Mesendoderm (in vitro differentiated cells): ENCODE measurements around the gene RPRD1B.
A peak's percentile ranks its signal among the peaks of the same experiment; 100 is the strongest.

Experiments used
- DNase-seq: peaks from one replicate; pipeline ENCODE4 v3.0.0; 2013
- H2AK5ac ChIP-seq: 2 replicates; pipeline ENCODE4 v1.6.1; 2013; ENCODE audit warnings: low read length, inconsistent platforms
- H2BK120ac ChIP-seq: 2 replicates; pipeline ENCODE4 v1.6.1; 2013; ENCODE audit warnings: low read depth, mild to moderate bottlenecking, low read length, moderate library complexity, mixed read lengths
- H2BK15ac ChIP-seq: replicated peaks from 2 replicates; pipeline ENCODE4 v1.6.1; 2013; ENCODE audit warnings: low read depth, mild to moderate bottlenecking, moderate library complexity
- H2BK5ac ChIP-seq: 2 replicates; pipeline ENCODE4 v1.6.1; 2013; ENCODE audit warnings: low read length, inconsistent platforms
- H3K18ac ChIP-seq: 2 replicates; pipeline ENCODE4 v1.6.1; 2013; ENCODE audit warnings: mild to moderate bottlenecking, low read length, mixed read lengths
- H3K23ac ChIP-seq: one replicate; pipeline ENCODE4 v1.6.1; 2013; ENCODE audit warnings: low read length
- H3K27ac ChIP-seq: 2 replicates; pipeline ENCODE4 v1.5.1; 2013; ENCODE audit warnings: low read depth, mild to moderate bottlenecking, inconsistent platforms, low read length, moderate library complexity
- H3K27me3 ChIP-seq: 2 replicates; pipeline ENCODE4 v1.6.1; 2013; ENCODE audit warnings: low read length, control low read depth, mild to moderate bottlenecking, inconsistent platforms; ENCODE audit not compliant: insufficient read depth, poor library complexity
- H3K36me3 ChIP-seq: 2 replicates; pipeline ENCODE4 v1.6.1; 2013; ENCODE audit warnings: low read length, inconsistent platforms; ENCODE audit not compliant: control insufficient read depth, insufficient read depth
- H3K4ac ChIP-seq: one replicate; pipeline ENCODE4 v1.6.1; 2013; ENCODE audit warnings: low read depth, mild to moderate bottlenecking, low read length, moderate library complexity
- H3K4me1 ChIP-seq: 2 replicates; pipeline ENCODE4 v1.6.1; 2013; ENCODE audit warnings: low read depth, low read length, inconsistent platforms; ENCODE audit not compliant: control insufficient read depth
- H3K4me2 ChIP-seq: 2 replicates; pipeline ENCODE4 v1.6.1; 2013; ENCODE audit warnings: low read length
- H3K4me3 ChIP-seq: 2 replicates; pipeline ENCODE4 v1.5.1; 2013; ENCODE audit warnings: mild to moderate bottlenecking, low read length
- H3K56ac ChIP-seq: one replicate; pipeline ENCODE4 v1.6.1; 2013; ENCODE audit warnings: low read length
- H3K79me1 ChIP-seq: 2 replicates; pipeline ENCODE4 v1.6.1; 2013; ENCODE audit warnings: low read length, inconsistent platforms
- H3K79me2 ChIP-seq: 2 replicates; pipeline ENCODE4 v1.6.1; 2013; ENCODE audit warnings: mild to moderate bottlenecking, low read length; ENCODE audit not compliant: control insufficient read depth, insufficient read depth
- H3K9ac ChIP-seq: 2 replicates; pipeline ENCODE4 v1.6.1; 2013; ENCODE audit warnings: low read length, inconsistent platforms
- H4K5ac ChIP-seq: one replicate; pipeline ENCODE4 v1.6.1; 2013; ENCODE audit warnings: low read length
- H4K8ac ChIP-seq: one replicate; pipeline ENCODE4 v1.6.1; 2013; ENCODE audit warnings: low read depth, mild to moderate bottlenecking, control low read depth, low read length, moderate library complexity
- WGBS: extraction: QIAGEN DNeasy Blood & Tissue Kit; methylation state at CpG from one replicate; pipeline ENCODE4 v1.1.7; 2013; ENCODE audit warnings: low lambda C conversion rate, missing lambda C conversion rate; ENCODE audit not compliant: insufficient coverage; ENCODE audit errors: extremely low coverage; 5-methylcytosine and 5-hydroxymethylcytosine counted together

Gene RPRD1B

DNA sequence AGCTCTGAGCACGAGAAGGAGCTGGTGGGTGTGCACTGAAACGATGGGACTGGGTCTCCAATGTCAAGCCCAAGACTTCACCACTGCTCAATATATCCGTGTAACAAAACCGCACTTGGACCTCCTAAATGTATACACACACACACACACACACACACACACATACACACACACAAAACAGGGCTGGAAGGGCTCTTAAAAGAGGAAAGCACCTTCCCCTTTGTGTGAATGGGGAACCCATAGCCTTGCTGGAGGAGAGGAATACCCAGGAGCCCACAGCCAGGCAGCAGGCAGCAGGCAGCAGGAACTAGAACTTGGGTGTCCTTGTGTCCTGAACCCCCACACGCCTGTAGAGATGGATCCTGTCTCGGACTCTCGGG lies 101.7 kb downstream of the RPRD1B start:
- WGBS = no CpG with 5 or more reads among the region's 7 CpGs
- no peak overlapping the region for H3K18ac ChIP-seq

DNA sequence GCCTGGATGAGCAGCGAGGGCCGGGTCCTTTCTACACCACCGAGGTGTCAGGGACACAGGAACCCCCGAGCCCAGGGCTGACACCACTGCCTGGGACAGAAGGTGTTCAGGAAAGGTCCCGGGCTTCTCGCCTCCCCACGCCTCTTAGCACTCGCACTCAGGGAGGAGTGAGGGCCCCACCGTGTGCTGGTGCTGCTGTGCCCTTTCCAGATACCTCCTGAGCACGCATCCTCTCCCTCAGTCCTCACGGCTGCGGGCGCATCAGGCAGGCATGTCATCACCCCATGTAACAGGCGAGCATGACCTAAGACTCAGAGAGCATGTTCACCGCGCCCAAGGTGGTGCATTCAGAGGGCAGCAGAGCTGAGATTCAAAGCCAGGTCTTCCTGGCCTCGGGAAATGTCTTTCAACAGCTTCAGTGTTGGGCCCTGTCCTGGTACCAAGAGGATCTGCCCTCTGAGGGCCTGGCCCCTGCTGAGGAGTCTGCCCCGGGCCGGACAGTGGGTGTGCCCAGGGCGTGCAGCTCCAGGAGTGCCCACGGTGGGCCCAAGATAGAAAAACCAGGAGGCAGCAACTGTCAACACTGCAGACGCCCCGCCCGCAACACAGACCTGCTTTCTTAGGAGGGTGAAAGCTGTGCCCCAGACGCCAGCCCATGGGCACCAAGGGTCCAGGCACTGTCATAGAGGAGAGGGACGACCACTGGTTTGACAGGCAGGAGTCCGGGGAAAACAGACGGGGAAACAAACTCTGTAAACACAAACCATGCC lies 102.3 kb downstream of the RPRD1B start:
- Histone ChIP-seq H3K36me3 (no peaks in the 10 kb centered on the region), H3K9ac (no peak overlapping the region), H3K27ac (no peak overlapping the region), H2BK5ac (no peak overlapping the region), H3K4me1 (peaks cover 9% of the 10 kb centered on the region), H3K27me3 (no peaks in the 10 kb centered on the region), H2BK120ac (no peak overlapping the region), H2BK15ac (no peak overlapping the region), H3K4me3 (no peak overlapping the region), H4K5ac (no peak overlapping the region), H2AK5ac (no peak overlapping the region), H3K23ac (no peak overlapping the region), H3K4ac (no peak overlapping the region), H3K4me2 (no peak overlapping the region), H4K8ac (no peak overlapping the region), H3K79me2 (no peaks in the 10 kb centered on the region), H3K56ac (no peak overlapping the region), H3K79me1 (no peaks in the 10 kb centered on the region), H3K18ac (no peak overlapping the region)
- no peak for DNase-seq
- WGBS = no CpG with 5 or more reads among the region's 28 CpGs

More for the DNA sequence above, 101.7 kb downstream of the RPRD1B start:
- no peak overlapping the region for H4K5ac ChIP-seq
- no peak overlapping the region for H2AK5ac ChIP-seq
- H3K4me3 ChIP-seq = no peak overlapping the region
- no peak overlapping the region for H2BK120ac ChIP-seq
- H3K9ac ChIP-seq = no peak overlapping the region
- H3K36me3 ChIP-seq = no peaks in the 10 kb centered on the region
- H3K4me2 ChIP-seq = no peak overlapping the region
- no peaks in the 10 kb centered on the region for H3K27me3 ChIP-seq
- H3K23ac ChIP-seq = no peak overlapping the region
- no peak overlapping the region for H3K4ac ChIP-seq
- H4K8ac ChIP-seq = no peak overlapping the region
- H3K79me2 ChIP-seq = no peaks in the 10 kb centered on the region
- no peak overlapping the region for H3K27ac ChIP-seq
- H3K4me1 ChIP-seq = peaks cover 9% of the 10 kb centered on the region
- no peak for DNase-seq
- H2BK15ac ChIP-seq = no peak overlapping the region
- H2BK5ac ChIP-seq = peak overlapping the region; percentile 20
- H3K79me1 ChIP-seq = no peaks in the 10 kb centered on the region
- H3K56ac ChIP-seq = peak overlapping the region; percentile 17

DNA sequence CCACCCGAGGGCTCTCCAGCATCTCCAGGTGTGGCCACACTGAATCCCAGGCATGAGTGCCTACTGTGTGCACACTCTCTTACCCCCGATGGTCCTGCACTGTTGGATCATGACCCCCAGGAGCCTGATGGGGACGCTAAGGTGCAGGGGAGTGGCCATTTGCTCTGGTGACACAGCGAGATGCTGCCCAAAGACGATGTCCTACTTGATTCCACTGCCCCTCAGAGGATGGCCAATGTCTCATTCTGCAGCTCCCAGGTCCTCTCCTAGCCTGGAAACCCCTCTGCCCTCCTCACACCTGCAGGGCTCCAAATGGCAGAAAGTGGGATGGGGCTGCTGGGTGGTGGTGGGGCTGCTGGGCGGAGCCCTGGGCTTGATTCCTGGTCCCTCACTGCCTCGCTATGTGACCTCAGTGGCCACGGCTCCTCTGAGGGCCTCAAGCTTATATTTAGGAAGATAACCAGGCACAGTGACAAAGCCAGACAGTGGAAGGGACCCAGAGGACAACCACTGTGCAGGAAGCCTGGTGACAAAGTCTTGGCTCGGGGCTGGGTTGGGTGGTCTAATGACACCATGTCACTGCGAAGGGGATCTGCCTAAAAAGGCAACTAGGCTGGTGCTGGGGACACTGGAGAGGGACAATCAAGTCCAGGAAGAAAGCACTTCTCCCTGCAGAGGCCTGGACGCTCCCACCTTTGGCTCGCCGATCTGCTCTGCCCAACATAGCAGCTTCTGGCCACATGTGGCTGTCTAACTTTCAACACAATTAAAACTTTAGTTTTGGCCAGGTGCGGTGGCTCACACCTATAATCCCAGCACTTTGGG lies 103.1 kb downstream of the RPRD1B start:
- H3K9ac ChIP-seq = no peak overlapping the region
- whole genome bisulfite sequencing = no CpG with 5 or more reads among the region's 14 CpGs

DNA sequence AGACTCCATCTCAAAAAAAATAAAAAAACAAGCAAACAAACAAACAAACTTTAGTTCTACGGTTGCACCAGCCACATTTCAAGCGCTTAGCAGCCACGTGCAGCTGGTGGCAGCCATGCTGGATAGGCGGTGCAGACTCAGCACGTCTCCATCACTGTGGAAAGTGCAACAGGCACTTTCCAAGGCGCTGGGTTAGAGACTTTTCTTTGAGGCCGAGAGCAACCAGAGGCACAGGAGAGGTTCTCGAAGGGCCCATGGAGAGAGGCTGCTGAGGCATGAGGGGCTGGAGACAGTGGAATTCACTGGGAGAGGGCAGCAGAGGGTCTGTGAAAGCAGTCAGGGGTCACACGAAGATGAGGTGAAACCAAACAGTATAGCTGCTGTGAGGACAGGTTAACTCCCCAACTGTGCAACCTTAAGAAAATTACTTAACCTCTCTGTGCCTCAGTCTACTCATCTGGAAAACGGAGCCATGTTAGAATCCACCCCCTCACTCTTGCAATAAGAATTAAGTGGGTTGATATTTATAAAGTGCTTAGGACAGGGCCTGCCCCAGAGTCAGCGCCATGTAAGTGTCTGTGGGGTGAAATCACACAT lies 104.0 kb downstream of the RPRD1B start:
- Histone ChIP-seq H3K36me3 (no peaks in the 10 kb centered on the region), H3K23ac (no peak overlapping the region), H3K79me1 (no peaks in the 10 kb centered on the region), H3K4me1 (peaks cover 9% of the 10 kb centered on the region), H3K9ac (no peak overlapping the region), H3K4me2 (no peak overlapping the region), H3K27ac (no peak overlapping the region), H3K56ac (no peak overlapping the region), H2AK5ac (no peak overlapping the region), H3K27me3 (no peaks in the 10 kb centered on the region), H2BK15ac (no peak overlapping the region), H3K18ac (no peak overlapping the region), H3K4ac (no peak overlapping the region), H3K4me3 (no peak overlapping the region), H3K79me2 (no peaks in the 10 kb centered on the region), H4K8ac (no peak overlapping the region), H2BK120ac (no peak overlapping the region), H2BK5ac (no peak overlapping the region), H4K5ac (no peak overlapping the region)
- WGBS = no CpG with 5 or more reads among the region's 11 CpGs
- no peak for DNase-seq

More for the DNA sequence above, 103.1 kb downstream of the RPRD1B start:
- H3K36me3 ChIP-seq = no peaks in the 10 kb centered on the region
- H3K4ac ChIP-seq = no peak overlapping the region
- H3K23ac ChIP-seq = no peak overlapping the region
- no peak overlapping the region for H3K56ac ChIP-seq
- H3K4me1 ChIP-seq = peaks cover 9% of the 10 kb centered on the region
- no peak for DNase-seq
- no peak overlapping the region for H3K4me3 ChIP-seq
- H3K18ac ChIP-seq = no peak overlapping the region
- no peaks in the 10 kb centered on the region for H3K79me1 ChIP-seq
- H2BK15ac ChIP-seq = no peak overlapping the region
- H3K4me2 ChIP-seq = no peak overlapping the region
- H2BK120ac ChIP-seq = no peak overlapping the region
- no peak overlapping the region for H2BK5ac ChIP-seq
- no peaks in the 10 kb centered on the region for H3K79me2 ChIP-seq
- H4K8ac ChIP-seq = no peak overlapping the region
- H3K27ac ChIP-seq = no peak overlapping the region
- H2AK5ac ChIP-seq = no peak overlapping the region
- H3K27me3 ChIP-seq = no peaks in the 10 kb centered on the region
- no peak overlapping the region for H4K5ac ChIP-seq

DNA sequence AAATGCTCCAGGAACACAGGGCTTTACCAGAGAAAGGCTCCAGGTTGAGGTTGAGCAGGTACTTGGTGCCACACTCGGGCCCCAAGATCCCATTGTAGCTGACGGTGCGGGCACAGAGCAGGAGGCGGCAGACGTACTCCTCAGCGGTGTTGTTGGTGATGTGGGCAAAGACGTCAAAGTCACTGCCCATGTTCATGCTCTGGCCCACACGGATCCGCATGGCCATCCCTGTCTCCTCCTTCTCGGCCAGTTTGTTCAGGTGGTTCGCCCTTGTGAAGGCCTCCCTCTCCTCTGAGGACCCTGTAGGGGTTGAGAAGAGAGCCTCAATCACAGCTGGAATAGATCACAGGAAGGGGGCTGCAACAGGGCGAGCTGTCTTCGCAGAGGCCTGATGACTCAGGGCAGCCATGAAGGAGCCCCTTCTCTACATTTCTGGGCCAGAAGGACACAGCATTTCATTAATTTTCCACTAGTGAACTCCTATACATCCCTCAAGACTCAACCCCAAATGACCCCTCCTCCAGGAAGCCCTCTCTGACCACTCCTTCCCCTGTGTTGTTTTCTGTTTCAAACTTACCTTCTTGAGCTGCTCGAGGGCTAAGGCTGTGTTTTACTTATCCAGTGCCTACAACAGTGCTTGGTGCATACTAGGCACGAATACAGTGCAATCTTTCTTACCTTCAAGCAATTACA lies 104.7 kb downstream of the RPRD1B start:
- Histone ChIP-seq H4K5ac (no peak overlapping the region), H2BK15ac (no peak overlapping the region), H3K79me1 (no peaks in the 10 kb centered on the region), H2AK5ac (no peak overlapping the region), H3K36me3 (no peaks in the 10 kb centered on the region), H3K27me3 (no peaks in the 10 kb centered on the region), H4K8ac (no peak overlapping the region), H2BK5ac (no peak overlapping the region), H3K4me3 (no peak overlapping the region), H3K9ac (no peak overlapping the region), H3K4me2 (no peak overlapping the region), H2BK120ac (no peak overlapping the region), H3K18ac (no peak overlapping the region), H3K23ac (no peak overlapping the region), H3K4me1 (peaks cover 9% of the 10 kb centered on the region), H3K27ac (no peak overlapping the region), H3K4ac (no peak overlapping the region), H3K56ac (no peak overlapping the region), H3K79me2 (no peaks in the 10 kb centered on the region)
- DNase-seq = no peak
- no CpG with 5 or more reads among the region's 15 CpGs for WGBS
